ENCODE data around the gene ARF5. TPM values are rescaled to one million over a fixed set of nuclear protein-coding genes. Genes with fewer than 3 reads are reported as not detected.

Gene ARF5
- total RNA-seq, 1 donor from 2014 or later, result 110 TPM

GRCh38 chr7:127594490-127594889 is 6.3 kb downstream of the ARF5 start:
- Mint-ChIP-seq H3K27me3 (peaks cover 2% of the 10 kb centered on the region), H3K4me3 (no peak overlapping the region), H3K4me1 (peaks cover 6% of the 10 kb centered on the region), H3K36me3 (ENCODE audit: low read depth) (peaks cover 25% of the 10 kb centered on the region), H3K9me3 (no peaks in the 10 kb centered on the region), H3K27ac (no peak overlapping the region)
- TF ChIP-seq CTCF (IDR thresholded peaks at IDR 0.05), result no peak
- no peak for DNase-seq
- ChIA-PET CTCF (no interaction called here), POLR2A (no interaction called here)
- intact Hi-C loops (cut with micrococcal nuclease), result no loop called here
- no peak for ATAC-seq (ENCODE audit: low read depth)

GRCh38 chr7:127595737-127596136 is 7.5 kb downstream of the ARF5 start:
- intact Hi-C loops (cut with micrococcal nuclease), result no loop called here
- TF ChIP-seq CTCF (IDR thresholded peaks at IDR 0.05), result no peak
- POLR2A ChIA-PET, result no interaction called here
- Mint-ChIP-seq H3K4me1 (no peaks in the 10 kb centered on the region), H3K27me3 (peaks cover 2% of the 10 kb centered on the region), H3K27ac (no peak overlapping the region), H3K36me3 (ENCODE audit: low read depth) (peaks cover 14% of the 10 kb centered on the region), H3K9me3 (no peaks in the 10 kb centered on the region), H3K4me3 (no peak overlapping the region)
- DNase-seq, result no peak
- ATAC-seq (ENCODE audit: low read depth), result no peak
- CTCF ChIA-PET, result no interaction called here

- no peak overlapping the region for H3K4me3 Mint-ChIP-seq
Measured at GRCh38 chr7:127598318-127598717, 10.1 kb downstream of the ARF5 start.

GRCh38 chr7:127600885-127601284 is 12.7 kb downstream of the ARF5 start:
- TF ChIP-seq CTCF (IDR thresholded peaks at IDR 0.05), result no peak
- ChIA-PET POLR2A (no interaction called here), CTCF (no interaction called here)
- H3K27ac Mint-ChIP-seq, result no peak overlapping the region
- H3K36me3 Mint-ChIP-seq (ENCODE audit: low read depth), result no peaks in the 10 kb centered on the region
- ATAC-seq (ENCODE audit: low read depth) (no peak), DNase-seq (no peak)
- no peak overlapping the region for H3K4me3 Mint-ChIP-seq
- H3K4me1 Mint-ChIP-seq, result no peaks in the 10 kb centered on the region
- H3K9me3 Mint-ChIP-seq, result no peaks in the 10 kb centered on the region
- H3K27me3 Mint-ChIP-seq, result peaks cover 2% of the 10 kb centered on the region
- intact Hi-C loops (cut with micrococcal nuclease), result no loop called here

More at GRCh38 chr7:127598318-127598717, 10.1 kb downstream of the ARF5 start:
- intact Hi-C loops (cut with micrococcal nuclease), result no loop called here
- Mint-ChIP-seq H3K9me3 (no peaks in the 10 kb centered on the region), H3K4me1 (no peaks in the 10 kb centered on the region), H3K36me3 (ENCODE audit: low read depth) (no peaks in the 10 kb centered on the region), H3K27ac (no peak overlapping the region), H3K27me3 (peaks cover 2% of the 10 kb centered on the region)
- POLR2A ChIA-PET, result no interaction called here
- DNase-seq (no peak), ATAC-seq (ENCODE audit: low read depth) (no peak)
- CTCF ChIA-PET, result no interaction called here
- TF ChIP-seq CTCF (IDR thresholded peaks at IDR 0.05), result no peak

GRCh38 chr7:127608446-127608845 is 20.2 kb downstream of the ARF5 start:
- ChIA-PET CTCF (no interaction called here), POLR2A (no interaction called here)
- H3K4me1 Mint-ChIP-seq, result no peaks in the 10 kb centered on the region
- peaks cover 13% of the 10 kb centered on the region for H3K27me3 Mint-ChIP-seq
- intact Hi-C loops (cut with micrococcal nuclease), result no loop called here
- DNase-seq, result no peak
- no peak for TF ChIP-seq CTCF (IDR thresholded peaks at IDR 0.05)
- H3K27ac Mint-ChIP-seq, result no peak overlapping the region
- H3K4me3 Mint-ChIP-seq, result no peak overlapping the region
- ATAC-seq (ENCODE audit: low read depth), result no peak
- peaks cover 2% of the 10 kb centered on the region for H3K9me3 Mint-ChIP-seq
- no peaks in the 10 kb centered on the region for H3K36me3 Mint-ChIP-seq (ENCODE audit: low read depth)

Measured in activated B cell treated with CpG ODN at 0.5 μM for 24 hours (primary cell).